HG02884 (cell line): ENCODE data around the gene CPAMD8.
"Not testable (repeated sequence)": the region's sequence is repeated elsewhere in the genome, so short reads cannot be mapped to it uniquely, and the experiment has no call there.

Experiments
- ATAC-seq: cut with Tn5 transposase; IDR thresholded peaks from one replicate; pipeline ENCODE4 v1.9.1; 2021; ENCODE audit warnings: mild to moderate bottlenecking, moderate library complexity; ENCODE audit not compliant: unreplicated experiment

The CPAMD8 gene

DNA sequence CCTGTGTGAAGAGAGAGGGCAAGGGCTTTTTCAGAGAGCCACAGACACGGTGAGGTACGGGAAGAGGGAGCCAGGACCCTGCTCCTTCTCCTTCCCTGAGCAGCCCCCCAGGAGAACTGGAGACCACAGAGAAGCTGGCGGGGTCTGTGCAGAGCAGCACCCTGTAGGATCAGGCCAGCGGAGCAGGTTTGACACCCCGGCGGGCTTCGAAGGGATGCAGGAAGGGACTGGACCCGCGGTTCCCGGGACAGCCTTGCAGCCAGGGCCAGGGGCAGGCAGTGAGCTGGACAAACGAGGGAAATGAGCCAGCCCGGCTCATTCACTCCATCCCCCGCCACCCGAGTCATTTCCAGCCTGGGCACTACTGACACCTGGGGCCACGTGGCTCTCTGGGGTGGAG lies 22.2 kb downstream of the CPAMD8 start:
- no peak for ATAC-seq

DNA sequence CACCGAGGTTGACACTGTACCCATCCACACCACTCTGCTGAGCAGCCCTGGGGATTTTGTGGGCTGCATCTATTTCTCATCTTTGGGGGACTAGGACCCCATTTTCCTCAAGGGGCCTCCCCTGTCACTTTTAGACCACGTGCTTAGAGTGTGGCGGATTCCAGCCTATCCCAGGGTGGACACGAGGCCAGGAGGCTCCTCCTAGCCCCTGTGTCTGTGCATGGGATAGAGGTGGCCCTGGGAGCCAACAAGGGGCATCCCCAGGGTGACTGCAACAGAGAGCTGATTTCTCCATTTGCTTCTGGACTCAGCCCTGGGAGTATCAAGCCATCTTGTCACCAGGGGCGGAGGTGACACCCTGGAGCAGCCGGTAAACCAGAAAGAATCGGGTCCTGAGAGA lies 24.2 kb downstream of the CPAMD8 start:
- ATAC-seq, result no peak

DNA sequence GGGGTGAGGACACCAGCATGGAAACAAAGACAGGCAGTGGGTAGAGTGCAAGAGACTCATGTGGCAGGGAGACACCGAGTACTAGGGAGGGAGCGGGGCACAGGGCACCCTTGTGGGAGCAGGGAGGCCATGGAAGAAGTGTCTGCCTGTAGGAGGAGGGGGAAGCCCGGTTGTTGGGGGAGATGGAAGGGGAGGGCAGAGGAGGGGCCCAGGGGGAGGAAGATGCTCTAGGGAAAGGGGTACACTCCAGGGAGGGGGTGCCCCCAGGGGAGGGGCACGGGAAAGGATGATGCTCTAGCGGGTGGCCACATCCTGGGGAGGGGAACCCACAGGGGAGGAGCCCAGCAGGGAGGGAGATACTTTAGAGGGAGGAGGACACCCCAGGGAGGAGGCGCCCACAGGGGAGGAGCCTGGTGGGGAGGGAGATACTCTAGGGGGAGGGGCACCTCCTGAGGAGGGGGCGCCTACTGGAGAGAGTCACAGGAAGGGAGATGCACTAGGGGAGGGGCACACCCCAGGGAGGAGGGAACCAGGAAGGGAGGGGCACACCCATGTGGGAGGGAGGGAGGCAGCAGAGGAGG lies 24.9 kb downstream of the CPAMD8 start:
- no peak for ATAC-seq

DNA sequence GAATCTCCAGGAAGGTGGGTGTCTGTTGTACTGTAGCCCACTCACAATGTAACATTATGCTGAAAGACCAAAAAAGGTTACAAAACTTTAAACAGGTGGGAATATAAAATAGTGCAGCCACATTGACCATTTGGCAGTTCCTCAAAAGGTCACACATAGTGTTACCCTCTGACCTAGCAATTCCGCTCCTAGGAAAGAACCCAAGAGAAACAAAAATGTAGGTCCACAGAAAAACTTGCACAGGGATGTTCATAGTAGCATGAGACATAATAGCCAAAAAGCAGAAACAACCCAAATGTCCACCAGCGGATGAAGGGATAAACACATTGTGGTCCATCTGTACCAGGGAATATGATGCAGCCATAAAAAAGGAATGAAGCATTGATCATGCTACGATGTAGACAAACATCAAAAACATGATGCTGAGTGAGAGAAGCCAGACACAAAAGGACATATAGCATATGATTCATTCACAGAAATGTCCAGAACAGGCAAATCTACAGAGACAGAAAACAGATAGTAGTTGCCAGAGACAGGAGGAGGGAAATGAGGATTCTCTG lies 27.9 kb downstream of the CPAMD8 start:
- no peak for ATAC-seq

DNA sequence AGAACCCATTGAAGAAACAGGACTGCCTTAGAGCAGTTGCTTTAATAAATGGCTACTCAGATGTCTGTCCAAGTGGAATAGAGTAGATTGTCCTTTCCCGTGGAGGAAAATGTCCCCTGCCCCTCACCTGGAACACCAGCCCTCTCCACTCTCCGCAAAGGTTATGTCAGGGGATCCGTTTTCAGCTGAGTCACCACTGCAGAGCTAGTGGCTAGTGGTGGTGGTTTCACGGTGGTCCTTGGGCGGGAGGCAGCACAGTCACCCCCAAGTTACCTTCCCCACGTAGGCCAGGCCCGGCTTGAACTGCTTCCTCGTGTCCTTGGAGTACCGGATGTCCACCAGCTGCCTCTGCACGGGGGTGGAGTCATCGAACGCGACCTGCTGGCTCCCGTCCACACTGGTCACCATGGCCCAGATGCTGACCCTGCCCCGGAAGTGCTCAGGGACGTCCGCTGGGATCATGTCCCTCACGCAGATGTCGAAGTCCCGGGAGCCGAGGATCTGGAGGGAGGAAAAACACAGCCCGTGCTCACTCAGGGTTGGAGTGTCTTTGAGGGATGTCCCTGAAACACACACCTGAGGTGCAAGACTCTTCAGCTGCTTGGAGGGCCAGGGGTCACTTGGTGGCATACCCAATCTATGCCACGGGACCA lies 29.6 kb downstream of the CPAMD8 start:
- not testable (repeated sequence) for ATAC-seq

DNA sequence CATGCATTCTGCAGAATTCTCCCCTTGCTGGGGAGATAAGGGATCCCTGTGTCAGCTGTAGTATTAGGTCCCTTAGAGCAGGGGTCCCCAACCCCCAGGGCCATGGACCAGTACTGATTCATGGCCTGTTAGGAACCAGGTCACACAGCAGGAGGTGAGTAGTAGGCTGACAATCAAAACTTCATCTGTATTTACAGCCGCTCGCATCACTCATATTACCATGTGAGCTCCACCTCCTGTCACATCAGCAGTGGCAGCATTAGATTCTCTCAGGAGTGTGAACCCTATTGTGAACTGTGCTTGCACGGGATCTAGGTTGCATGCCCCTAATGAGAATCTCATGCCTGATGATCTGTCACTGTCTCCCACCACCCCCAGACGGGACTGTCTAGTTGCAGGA lies 37.9 kb downstream of the CPAMD8 start:
- ATAC-seq, result no peak

DNA sequence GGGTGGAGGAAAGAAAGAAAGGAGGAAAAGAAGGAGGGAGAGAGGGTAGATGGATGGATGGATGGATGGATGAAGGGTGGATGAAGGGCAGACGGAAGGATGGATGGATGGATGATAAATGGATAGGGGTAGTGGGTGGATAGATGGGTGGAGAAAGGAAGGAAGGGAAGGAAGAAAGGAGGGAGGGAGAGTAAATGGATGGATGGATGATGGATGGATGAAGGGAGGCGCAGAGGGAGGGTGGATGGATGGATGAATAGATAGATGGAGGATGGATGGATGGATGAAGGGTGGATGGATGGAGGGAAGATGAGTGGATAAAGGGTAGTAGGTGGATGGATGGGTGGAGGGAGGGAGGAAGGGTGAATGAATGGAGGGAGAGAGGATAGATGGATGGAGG lies 41.2 kb downstream of the CPAMD8 start:
- ATAC-seq, result no peak

DNA sequence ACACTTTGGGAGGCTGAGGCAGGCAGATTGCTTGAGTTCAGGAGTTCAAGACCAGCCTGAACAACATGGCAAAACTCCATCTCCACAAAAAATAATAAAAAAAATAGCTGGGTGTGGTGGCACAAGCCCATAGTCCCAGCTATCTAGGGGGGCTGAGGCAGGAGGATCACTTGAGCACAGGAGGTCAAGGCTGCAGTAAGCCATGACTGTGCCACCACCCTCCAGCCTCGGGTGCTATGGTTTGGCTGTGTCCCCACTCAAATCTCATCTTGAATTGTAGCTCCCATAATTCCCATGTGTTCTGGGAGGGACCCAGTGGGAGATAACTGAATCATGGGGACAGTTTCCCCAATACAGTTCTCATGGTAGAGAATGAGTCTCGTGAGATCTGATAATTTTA lies 44.0 kb downstream of the CPAMD8 start:
- ATAC-seq, result not testable (repeated sequence)

DNA sequence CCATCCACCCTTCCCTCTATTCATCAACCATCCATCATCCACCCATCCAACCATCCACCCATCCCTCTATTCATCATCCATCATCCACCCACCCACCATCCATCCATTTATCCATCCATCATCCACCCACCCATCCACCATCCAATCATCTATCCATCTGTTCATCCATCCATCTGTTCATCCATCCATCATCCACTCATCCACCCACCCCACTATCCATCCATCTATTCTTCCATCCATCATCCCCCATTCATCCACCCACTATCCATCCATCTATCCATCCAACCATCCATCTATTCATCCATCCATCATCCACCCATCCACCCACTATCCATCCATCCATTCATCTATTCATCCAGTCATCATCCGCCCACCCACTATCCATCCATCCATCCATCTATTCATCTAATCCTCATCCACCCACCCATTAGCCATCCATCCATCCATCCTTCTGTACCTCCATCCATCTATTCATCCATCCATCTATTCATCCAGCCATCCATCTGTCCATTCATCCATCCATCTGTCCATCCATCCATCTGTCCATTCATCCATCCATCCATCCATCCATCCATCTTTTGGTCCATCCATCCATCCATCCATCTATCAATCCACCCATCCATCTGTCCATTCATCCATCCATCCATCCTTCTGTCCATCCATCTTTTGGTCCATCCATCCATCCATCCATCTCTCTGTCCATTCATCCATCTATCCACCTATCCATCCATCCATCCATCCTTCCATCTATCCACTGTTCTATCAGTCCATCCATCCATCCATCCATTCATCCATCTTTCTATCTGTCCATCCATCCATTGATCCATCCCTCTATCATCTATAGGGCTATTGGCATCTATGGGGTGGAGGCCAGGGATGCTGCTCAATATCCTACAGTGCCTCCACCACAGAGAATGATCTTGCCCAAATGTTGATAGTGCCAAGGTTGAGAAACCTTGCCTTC lies 47.5 kb downstream of the CPAMD8 start:
- ATAC-seq, result no peak

DNA sequence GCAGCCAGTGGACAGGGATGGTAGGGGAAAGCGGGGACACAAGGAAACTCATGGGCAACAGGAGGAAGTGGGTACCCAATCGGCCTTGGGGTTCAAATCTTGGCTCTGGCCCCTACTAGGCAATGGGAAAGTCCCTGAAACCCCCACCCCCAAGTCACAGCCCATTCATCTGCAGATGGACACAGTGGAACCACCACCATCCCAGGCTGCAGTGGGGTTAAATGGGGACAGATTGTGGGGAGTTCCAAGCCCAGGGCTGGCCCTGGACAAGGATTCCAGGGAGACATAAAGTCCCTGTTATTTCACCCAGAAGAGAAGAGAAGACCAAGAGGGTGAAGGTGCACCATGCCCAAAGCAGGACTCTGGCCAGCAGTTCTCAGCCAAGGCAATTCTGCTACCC lies 48.5 kb downstream of the CPAMD8 start:
- no peak for ATAC-seq

DNA sequence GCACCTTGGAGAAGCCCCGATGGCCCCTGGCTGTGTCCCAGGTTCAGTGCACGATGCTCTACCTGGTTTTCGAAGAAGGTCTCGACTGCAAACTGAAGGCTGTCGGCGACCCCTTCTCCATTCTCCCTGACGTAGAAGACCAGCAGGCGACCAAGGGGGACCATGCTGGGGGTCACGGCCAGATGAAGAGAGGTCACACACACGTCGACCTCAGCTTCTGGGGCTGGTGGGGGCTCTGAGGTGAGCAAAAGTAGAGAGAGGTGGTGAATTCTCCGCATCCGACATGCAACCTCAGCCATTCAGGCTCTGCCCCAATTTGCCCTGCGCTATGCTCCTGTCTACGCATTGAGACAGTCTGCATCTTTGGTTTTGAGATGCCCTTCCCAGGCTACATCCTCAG lies 49.3 kb downstream of the CPAMD8 start:
- ATAC-seq, result no peak

DNA sequence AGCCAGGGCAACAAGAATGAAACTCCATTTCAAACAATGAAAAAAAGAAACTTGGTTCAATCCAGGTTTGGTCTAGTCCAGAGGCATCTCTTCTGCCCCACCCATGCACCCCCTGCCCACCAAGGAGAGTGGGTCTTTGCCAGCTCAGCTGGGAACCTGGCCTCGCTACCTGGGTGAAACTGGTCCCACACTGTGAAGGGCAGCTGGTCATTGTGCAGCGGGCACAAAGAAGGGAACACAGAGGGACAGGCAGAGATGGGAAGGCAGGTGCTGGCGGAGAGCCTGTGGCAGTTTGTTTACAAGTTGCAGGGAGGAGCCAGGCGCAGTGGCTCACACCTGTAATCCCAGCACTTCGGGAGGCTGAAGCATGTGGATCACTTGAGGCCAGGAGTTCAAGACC lies 50.2 kb downstream of the CPAMD8 start:
- ATAC-seq, result no peak

DNA sequence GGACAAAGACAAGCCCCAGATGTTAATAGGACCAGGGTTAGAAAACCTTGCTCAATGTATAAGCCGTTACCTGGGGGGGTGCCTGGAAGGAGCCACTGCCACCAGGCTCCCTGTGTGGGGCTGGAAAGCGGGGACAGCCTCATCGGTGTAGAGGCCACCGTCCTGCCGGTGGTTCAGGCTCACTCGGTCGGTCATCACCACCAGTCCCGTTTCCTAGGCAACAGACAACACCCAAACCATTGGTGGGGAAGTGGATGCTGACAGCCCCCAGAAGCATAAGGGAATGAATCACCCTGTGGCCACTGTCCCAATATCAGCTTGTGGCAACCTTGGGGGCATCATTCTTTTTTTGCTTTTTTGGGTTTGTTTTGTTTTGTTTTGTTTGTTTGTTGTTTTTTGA lies 55.8 kb downstream of the CPAMD8 start:
- ATAC-seq, result no peak

DNA sequence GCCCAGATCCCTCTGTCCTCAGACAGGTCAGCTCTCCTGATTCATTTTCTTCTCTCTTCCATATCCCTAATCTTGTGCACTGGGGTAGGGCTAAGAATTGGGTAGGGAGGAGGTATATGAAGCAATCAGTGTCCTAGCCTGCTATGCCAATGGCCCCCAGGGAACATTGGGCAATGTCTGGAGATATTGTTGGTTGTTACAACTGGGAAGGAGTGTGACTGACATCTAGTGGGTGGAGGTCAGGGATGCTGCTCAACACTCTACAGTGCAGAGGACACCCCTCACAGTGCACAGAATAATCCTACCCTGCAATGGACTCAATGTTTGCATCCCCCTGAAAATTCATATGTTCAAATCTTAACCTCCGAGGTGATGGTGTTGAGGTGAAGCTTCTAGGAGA lies 57.5 kb downstream of the CPAMD8 start:
- no peak for ATAC-seq

DNA sequence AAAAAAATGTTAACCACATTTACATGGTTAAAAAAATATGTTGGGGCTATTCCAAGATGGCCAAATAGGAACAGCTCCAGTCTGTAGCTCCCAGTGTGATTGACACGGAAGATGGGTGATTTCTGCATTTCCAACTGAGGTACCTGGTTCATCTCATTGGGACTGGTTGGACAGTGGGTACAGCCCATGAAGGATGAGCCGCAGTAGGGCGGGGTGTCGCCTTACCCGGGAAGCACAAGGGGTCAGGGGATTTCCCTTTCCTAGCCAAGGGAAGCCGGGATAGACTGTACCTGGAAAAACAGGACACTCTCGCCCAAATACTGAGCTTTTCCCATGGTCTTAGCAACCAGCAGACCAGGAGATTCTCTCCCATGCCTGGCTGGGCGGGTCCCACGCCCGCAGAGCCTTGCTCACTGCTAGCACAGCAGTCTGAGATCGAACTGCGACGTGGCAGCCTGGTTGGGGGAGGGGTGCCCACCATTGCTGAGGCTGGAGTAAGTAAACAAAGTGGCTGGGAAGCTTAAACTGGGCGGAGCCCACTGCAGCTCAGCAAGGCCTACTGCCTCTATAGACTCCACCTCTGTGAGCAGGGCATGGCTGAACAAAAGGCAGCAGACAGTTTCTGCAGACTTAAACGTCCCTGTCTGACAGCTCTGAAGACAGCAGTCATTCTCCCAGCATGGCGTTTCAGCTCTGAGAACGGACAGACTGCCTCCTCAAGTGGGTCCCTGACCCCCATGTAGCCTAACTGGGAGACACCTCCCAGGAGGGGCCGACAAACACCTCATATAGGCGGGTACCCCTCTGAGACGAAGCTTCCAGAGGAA lies 65.4 kb downstream of the CPAMD8 start:
- ATAC-seq, result not testable (repeated sequence)

DNA sequence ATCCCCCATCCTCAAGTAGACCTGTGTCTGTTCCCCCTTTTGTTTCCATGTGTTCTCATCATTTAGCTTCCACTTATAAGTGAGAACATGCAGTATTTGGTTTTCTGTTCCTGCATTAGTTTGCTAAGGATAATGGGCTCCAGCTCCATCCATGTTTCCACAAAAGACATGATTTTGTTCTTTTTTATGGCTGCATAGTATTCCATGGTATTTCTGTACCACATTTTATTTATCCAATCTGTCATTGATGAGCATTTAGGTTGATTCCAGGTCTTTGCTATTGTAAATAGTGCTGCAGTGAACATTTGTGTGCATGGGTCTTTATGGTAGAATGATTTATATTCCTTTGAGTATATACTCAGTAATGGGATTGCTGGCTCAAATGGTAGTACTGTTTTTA lies 68.3 kb downstream of the CPAMD8 start:
- ATAC-seq, result not testable (repeated sequence)

DNA sequence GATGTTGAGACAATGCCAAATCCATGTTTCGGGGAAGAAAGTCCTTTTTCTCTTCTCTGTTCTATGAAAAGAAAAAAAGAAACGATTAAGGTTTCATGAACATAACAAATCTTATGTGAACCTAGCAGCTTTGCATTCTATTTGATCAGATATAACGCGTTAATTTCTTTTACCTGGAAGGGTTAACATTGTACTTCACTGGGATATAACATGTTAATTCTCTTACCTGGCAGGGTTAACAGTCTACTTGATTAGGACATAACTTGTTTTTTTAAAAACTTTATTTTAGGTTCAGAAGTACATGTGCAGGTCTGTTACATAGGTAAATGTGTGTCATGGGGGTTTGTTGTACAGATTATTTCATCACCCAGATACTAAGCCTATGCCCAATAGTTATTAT lies 68.8 kb downstream of the CPAMD8 start:
- no peak for ATAC-seq

DNA sequence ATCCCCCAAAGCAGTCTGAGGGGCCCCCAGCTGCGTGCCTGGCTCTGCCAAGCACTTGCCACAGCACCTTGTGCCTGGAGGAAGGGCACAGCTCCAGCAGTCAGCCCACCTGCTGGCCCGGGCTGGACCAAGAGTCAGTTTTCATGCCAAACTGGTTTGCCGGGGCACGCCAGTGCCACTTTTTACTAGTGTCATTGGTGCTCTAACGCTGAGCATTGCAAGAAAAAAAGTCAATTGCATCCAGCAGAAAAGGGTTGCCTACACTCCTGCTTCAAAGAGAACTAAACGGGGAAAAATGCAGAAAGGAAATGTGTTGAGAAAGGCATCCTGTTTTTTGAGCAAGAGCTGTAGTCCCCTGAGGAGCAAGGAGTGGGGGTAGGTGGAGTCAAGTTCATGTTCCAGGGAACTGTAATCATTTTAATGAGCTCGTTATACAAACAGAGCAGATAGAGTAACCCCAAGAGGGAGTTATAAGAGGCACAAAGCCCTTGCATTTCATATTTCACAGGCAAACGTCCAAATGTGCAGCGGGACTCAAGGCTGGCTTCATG lies 69.4 kb downstream of the CPAMD8 start:
- no peak for ATAC-seq

DNA sequence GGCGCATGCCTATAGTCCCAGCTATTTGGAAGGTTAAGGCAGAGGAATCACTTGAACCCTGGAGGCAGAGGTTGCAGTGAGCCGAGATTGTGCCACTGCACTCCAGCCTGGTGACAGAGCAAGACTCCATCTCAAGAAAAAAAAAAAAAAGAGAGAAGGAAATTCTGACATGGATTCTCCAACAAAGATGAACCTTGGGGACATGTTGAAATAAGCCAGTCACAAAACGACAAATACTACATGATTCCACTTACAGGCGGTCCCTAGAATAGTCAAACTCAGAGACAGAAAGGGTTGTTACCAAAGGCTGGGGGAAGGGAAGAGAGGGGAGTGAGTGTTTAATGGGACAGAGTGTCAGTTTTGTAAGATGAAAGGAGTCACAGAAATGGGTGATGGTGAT lies 71.4 kb downstream of the CPAMD8 start:
- no peak for ATAC-seq

DNA sequence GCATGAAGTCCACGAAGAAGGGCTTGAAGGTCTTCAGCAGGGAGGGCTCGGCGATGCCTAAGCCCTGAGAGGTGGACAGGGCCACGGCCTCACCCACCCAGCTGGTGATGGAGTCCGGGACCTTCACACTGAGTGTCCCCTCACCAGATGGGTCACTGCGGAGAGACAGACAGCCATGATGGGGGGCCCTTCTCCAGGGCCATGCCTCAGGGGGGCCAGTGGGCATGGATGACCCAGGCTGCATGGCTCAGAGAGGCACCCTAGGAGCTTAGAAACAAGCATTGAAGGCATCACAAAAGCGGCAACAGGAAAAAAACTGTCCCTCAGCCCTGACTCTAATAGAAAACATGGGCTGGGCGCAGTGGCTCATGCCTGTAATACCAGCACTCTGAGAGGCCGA lies 74.6 kb downstream of the CPAMD8 start:
- ATAC-seq, result no peak
